ENCODE data around the gene CCM2L.

Gene CCM2L

DNA sequence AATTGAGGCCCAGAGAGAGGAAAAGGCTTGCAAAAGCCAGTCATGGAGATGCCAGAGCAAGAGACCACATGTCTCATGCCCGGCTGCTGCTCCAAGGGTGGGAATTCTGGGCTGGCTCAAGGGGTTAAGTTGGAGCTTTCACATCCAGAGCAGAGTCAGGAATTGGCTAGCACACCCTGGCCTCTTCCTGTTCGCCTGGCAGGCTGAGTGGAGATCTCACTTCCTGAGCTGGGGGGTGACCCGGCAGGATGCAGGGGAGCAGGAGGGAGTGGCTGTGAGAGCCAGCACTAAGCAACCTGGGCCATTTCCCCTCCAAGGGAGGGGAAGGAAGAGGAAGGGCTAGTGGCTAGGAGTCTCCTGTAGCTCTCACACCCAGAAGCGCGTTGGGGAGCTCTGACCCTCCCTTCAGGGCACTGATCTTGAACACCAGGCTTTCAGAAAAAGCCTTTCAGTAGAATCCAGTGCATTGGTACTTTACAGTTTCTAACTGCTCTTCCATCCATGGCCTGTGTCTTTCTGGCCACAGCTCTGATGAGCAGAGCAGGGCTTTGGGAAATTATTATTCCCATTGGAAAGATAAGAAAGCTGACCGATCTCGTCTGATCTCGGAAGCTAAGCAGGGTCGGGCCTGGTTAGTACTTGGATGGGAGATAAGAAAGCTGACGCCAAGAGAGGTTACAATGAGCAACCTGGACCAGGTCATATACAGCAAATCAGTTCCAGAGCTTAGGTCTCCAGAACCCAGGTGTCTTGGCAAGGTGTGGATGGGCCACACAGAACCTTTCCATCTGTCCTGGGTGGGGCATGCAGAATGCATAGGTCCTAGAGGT lies 2.2 kb upstream of the CCM2L start:
- H3K27me3 Mint-ChIP-seq: peaks cover 10% of the 10 kb centered on the region
- H3K4me1 Mint-ChIP-seq: no peaks in the 10 kb centered on the region
- H3K9me3 Mint-ChIP-seq: no peaks in the 10 kb centered on the region
- H3K27ac Mint-ChIP-seq: no peak overlapping the region
- H3K4me3 Mint-ChIP-seq: no peak overlapping the region
- no peak for ATAC-seq (ENCODE audit: low read depth)
- no peaks in the 10 kb centered on the region for H3K36me3 Mint-ChIP-seq
- DNase-seq (ENCODE audit: low spot score in 2 of 2): no peak

DNA sequence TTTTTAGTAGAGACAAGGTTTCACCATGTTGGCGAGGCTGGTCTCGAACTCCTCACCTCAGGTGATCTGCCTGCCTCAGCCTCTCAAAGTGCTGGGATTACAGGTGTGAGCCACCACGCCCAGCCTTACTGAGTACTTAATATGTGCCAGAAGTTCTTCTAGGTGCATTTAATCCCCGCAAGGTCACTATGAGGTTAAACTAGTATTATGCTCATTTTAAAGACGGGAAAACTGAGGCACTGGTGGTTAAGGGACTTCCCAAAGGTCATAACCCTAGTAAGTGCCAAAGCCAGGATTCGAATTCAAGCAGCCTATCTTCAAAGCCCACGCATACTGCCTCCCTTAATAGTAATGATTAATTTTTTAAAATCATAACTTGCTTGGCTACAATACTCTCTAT lies 674 bp upstream of the CCM2L start:
- H3K4me3 Mint-ChIP-seq: no peak overlapping the region
- no peak for DNase-seq (ENCODE audit: low spot score in 2 of 2)
- H3K4me1 Mint-ChIP-seq: no peaks in the 10 kb centered on the region
- no peak for ATAC-seq (ENCODE audit: low read depth)
- H3K27ac Mint-ChIP-seq: no peak overlapping the region
- H3K27me3 Mint-ChIP-seq: peaks cover 10% of the 10 kb centered on the region
- no peaks in the 10 kb centered on the region for H3K36me3 Mint-ChIP-seq
- H3K9me3 Mint-ChIP-seq: no peaks in the 10 kb centered on the region

DNA sequence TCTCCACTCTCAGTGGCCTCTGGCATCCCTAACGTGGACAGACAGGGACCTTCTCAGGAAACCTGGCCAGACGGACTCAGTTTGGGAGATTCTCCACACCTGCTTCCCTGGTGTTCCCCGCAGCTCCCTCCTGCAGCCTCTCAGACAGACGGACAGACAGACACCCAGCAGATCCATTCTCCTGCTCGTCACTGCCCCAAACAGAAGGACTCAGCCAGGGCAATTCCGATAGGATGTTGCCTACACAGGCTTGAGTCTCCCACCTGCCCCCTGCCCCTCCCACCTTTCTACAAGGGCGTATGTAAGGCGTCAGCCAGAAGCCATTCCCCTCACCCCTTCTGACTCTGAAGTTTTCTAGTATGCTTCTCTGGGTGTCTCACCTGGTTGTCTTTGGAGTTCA lies 428 bp downstream of the CCM2L start:
- Mint-ChIP-seq H3K36me3 (no peaks in the 10 kb centered on the region), H3K4me1 (no peaks in the 10 kb centered on the region), H3K27ac (no peak overlapping the region), H3K9me3 (no peaks in the 10 kb centered on the region), H3K27me3 (peaks cover 15% of the 10 kb centered on the region), H3K4me3 (no peak overlapping the region)
- DNase-seq (ENCODE audit: low spot score in 2 of 2): no peak
- no peak for ATAC-seq (ENCODE audit: low read depth)

GRCh38 chr20:32012159-32012688 lies 2.0 kb downstream of the CCM2L start:
- ATAC-seq (ENCODE audit: low read depth) (no peak), DNase-seq (ENCODE audit: low spot score in 2 of 2) (no peak)
- H3K9me3 Mint-ChIP-seq: no peaks in the 10 kb centered on the region
- H3K4me1 Mint-ChIP-seq: no peaks in the 10 kb centered on the region
- no peak overlapping the region for H3K4me3 Mint-ChIP-seq
- no peaks in the 10 kb centered on the region for H3K36me3 Mint-ChIP-seq
- H3K27me3 Mint-ChIP-seq: peaks cover 15% of the 10 kb centered on the region
- no peak overlapping the region for H3K27ac Mint-ChIP-seq

- ATAC-seq (ENCODE audit: low read depth) (no peak), DNase-seq (ENCODE audit: low spot score in 2 of 2) (no peak)
- H3K9me3 Mint-ChIP-seq: no peaks in the 10 kb centered on the region
- peaks cover 4% of the 10 kb centered on the region for H3K4me1 Mint-ChIP-seq
- no peak overlapping the region for H3K4me3 Mint-ChIP-seq
- H3K36me3 Mint-ChIP-seq: no peaks in the 10 kb centered on the region
- H3K27ac Mint-ChIP-seq: no peak overlapping the region
- peaks cover 17% of the 10 kb centered on the region for H3K27me3 Mint-ChIP-seq
Observed at GRCh38 chr20:32013326-32013725, 3.1 kb downstream of the CCM2L start.

DNA sequence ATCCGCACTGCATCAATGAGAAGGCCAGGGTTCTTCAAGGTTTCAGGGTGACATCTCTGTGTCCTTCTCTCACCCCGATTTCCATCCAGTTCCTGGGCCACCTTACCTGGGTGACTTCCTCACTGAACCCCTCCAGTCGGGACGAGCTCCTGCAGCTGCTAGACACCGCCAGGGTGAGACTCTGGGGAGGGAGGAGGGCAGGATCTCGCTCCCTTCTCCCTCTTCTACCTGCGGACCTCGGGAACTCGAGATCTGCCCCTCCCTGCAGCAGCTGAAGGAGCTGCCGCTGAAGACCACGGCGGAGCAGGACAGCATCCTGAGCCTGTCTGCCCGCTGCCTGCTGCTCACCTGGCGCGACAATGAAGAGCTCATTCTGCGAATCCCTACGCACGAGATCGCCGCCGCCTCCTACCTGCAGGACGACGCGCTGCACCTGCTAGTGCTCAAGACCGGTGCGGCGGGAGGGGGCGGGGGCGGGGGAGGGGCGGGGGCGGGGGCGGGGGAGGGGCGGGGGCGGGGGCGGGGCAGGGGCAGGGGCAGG lies 7.5 kb downstream of the CCM2L start:
- H3K9me3 Mint-ChIP-seq: no peaks in the 10 kb centered on the region
- H3K36me3 Mint-ChIP-seq: no peaks in the 10 kb centered on the region
- peaks cover 30% of the 10 kb centered on the region for H3K27me3 Mint-ChIP-seq
- peak; percentile 26 to 36 for DNase-seq (ENCODE audit: low spot score in 2 of 2)
- ATAC-seq (ENCODE audit: low read depth): peak; percentile 84
- peak overlapping the region; percentile 94 for H3K4me3 Mint-ChIP-seq
- H3K4me1 Mint-ChIP-seq: peaks cover 16% of the 10 kb centered on the region
- no peak overlapping the region for H3K27ac Mint-ChIP-seq

DNA sequence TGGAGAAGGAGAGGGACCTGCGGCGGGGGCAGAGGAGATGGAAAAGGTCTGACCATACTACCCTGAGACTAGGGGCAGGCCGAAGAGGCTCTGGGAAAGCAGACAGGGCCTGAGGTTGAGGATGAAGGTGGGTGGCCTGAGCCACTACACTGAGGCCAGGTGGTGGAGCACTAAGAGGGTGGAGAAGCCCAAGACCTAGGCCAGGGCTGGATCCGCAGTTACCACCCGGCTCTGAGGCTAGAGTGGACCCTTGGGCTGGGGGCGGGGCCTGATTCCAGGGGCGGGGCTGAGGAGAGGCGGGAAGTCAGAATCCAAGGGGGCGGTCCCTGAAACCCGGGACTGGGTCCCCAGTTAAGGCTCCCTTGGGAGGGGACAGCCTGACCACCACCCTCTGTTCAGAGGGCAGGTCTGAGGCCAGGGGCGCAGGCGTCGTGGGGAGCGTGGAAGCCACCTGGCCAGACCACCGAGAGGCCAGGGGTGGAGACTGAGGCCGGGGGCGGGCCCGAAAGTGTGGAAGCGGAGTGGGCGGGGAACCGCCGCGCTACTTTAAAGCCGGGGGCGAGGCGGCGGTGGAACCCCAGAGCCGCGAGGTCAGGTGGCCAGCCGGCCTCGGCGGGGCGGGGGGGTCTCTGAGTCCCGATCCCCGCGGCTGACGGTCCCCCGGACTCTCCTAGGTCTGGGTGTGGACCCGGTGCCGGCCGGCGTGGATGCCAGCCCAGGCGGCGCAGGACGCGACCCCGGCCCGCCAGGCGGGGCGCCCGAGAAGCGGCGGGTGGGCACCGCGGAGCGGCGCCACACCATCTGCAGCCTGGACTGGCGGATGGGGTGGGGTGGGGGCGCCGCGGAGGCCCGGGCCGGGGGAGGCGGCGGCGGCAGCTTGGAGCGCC lies 8.3 kb downstream of the CCM2L start:
- Mint-ChIP-seq H3K36me3 (no peaks in the 10 kb centered on the region), H3K4me1 (peaks cover 16% of the 10 kb centered on the region), H3K9me3 (no peaks in the 10 kb centered on the region), H3K27ac (no peak overlapping the region), H3K27me3 (peaks cover 34% of the 10 kb centered on the region), H3K4me3 (peak overlapping the region; percentile 94)
- DNase-seq (ENCODE audit: low spot score in 2 of 2) (peak; percentile 18 to 36), ATAC-seq (ENCODE audit: low read depth) (peak; percentile 45)

DNA sequence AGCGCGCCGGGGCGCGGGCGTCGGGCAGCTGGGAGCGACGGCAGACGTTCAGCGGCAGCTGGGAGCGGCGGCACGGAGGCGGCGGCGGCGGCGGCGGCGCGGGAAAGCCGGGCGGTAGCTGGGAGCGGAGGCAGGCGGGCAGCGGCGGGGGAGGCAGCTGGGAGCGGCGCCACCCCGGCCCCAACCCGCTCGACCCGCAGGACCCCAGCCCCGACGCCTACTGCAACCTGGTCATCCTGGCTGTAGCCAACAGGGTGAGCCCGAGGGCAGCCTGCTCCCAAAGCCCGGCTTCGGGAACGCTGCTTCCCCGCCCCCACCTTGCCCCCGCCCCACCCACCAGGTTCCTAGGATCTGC lies 8.9 kb downstream of the CCM2L start:
- ATAC-seq (ENCODE audit: low read depth) (no peak), DNase-seq (ENCODE audit: low spot score in 2 of 2) (peak; percentile 12 to 32)
- peaks cover 16% of the 10 kb centered on the region for H3K4me1 Mint-ChIP-seq
- H3K36me3 Mint-ChIP-seq: no peaks in the 10 kb centered on the region
- peaks cover 34% of the 10 kb centered on the region for H3K27me3 Mint-ChIP-seq
- peak overlapping the region; percentile 84 for H3K4me3 Mint-ChIP-seq
- H3K9me3 Mint-ChIP-seq: no peaks in the 10 kb centered on the region
- H3K27ac Mint-ChIP-seq: peak overlapping the region; percentile 37

DNA sequence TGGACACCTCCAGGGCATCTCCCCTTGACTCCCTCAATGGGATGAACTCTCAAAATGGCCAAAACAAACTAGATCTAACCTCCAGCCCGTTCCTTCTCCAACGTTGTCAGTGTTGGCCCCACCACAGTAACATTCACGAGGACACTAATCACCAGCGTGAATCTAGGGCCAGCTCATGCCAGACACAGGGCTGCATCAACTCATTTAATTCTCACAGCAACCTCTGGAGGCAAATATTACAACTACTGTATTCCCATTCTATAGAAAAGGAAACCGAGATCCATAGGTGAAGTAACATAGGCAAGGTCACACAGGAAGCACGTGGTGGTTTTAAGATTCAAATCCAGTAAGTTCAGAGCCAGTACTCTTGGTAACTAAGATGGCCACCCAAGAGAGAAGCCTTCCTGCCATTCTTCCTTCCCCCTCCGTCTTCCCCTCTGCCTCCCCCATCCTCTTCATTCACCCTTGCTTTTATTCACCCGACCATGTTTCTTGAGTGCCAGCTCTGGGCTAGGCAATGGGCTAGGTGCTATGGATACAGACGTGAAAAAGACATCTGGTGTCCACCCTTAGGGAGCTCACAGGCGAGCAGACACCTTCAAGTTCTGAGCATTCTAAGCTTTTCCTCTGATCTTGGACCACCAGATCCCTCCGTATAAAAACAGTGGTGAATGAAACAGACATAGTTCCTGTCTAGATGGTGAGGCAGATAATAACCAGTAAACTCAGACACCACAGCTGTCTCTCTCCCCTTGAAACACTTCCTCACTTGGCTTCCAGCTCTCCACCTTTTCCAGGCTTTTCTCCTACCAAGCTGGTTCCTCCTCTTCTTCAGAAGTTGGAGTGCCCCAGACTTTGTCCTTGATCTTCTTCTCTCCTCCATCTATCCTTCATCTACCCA lies 9.6 kb downstream of the CCM2L start:
- Mint-ChIP-seq H3K27me3 (peaks cover 34% of the 10 kb centered on the region), H3K9me3 (no peaks in the 10 kb centered on the region), H3K36me3 (no peaks in the 10 kb centered on the region), H3K4me1 (peaks cover 16% of the 10 kb centered on the region), H3K4me3 (peak overlapping the region; percentile 84), H3K27ac (peak overlapping the region; percentile 37)
- DNase-seq (ENCODE audit: low spot score in 2 of 2) (no peak), ATAC-seq (ENCODE audit: low read depth) (no peak)

- ATAC-seq (ENCODE audit: low read depth) (no peak), DNase-seq (ENCODE audit: low spot score in 2 of 2) (no peak)
- no peaks in the 10 kb centered on the region for H3K36me3 Mint-ChIP-seq
- no peak overlapping the region for H3K27ac Mint-ChIP-seq
- H3K27me3 Mint-ChIP-seq: peaks cover 30% of the 10 kb centered on the region
- H3K4me1 Mint-ChIP-seq: peaks cover 20% of the 10 kb centered on the region
- H3K9me3 Mint-ChIP-seq: no peaks in the 10 kb centered on the region
- H3K4me3 Mint-ChIP-seq: no peak overlapping the region
Observed at GRCh38 chr20:32021091-32021490, 10.9 kb downstream of the CCM2L start.

- H3K27ac Mint-ChIP-seq: no peak overlapping the region
- peaks cover 24% of the 10 kb centered on the region for H3K27me3 Mint-ChIP-seq
- no peaks in the 10 kb centered on the region for H3K9me3 Mint-ChIP-seq
- no peak overlapping the region for H3K4me3 Mint-ChIP-seq
- peaks cover 10% of the 10 kb centered on the region for H3K4me1 Mint-ChIP-seq
- DNase-seq (ENCODE audit: low spot score in 2 of 2) (peak in 1 of 2 donors; percentile 11), ATAC-seq (ENCODE audit: low read depth) (peak; percentile 96)
- no peaks in the 10 kb centered on the region for H3K36me3 Mint-ChIP-seq
Observed at GRCh38 chr20:32024683-32025295, 14.6 kb downstream of the CCM2L start.

- Mint-ChIP-seq H3K9me3 (no peaks in the 10 kb centered on the region), H3K4me1 (peaks cover 4% of the 10 kb centered on the region), H3K4me3 (no peak overlapping the region), H3K27ac (no peak overlapping the region), H3K27me3 (peaks cover 13% of the 10 kb centered on the region), H3K36me3 (no peaks in the 10 kb centered on the region)
- no peak for ATAC-seq (ENCODE audit: low read depth)
- DNase-seq (ENCODE audit: low spot score in 2 of 2): no peak
Observed at GRCh38 chr20:32027643-32028042, 17.4 kb downstream of the CCM2L start.
